HCT116 (cell line): Measurements from ENCODE around the gene HOXB7. TPM values are rescaled to one million over a fixed set of nuclear protein-coding genes. Genes with fewer than 3 reads are reported as not detected.

Experiments used
- ATAC-seq: fragments of 200-7000 bp; cut with Tn5 transposase; 2 replicates; pipeline ENCODE4 v1.9.1; 2020; ENCODE audit warnings: mild to moderate bottlenecking, moderate library complexity
- BruUV-seq: library from RNA; stranded (reverse); fragments of 400-500 nt; replicated peaks from 2 replicates; lab custom pipeline; 2021; lab: Mats Ljungman, UMichigan
- CTCF ChIA-PET: fragments of 300-600 bp; sonication (Branson Sonifier 250); formaldehyde crosslinking; loops from one replicate; lab custom pipeline; 2021; ENCODE audit warnings: antibody characterized with exemption; lab: Charles Lee
- POLR2A ChIA-PET: fragments of 300-600, 350-600 bp; sonication (Branson Sonifier 250); formaldehyde crosslinking; loops from one replicate; lab custom pipeline; 2021; ENCODE audit warnings: antibody characterized with exemption; lab: Charles Lee
- RAD21 ChIA-PET, 2 experiments: fragments of 300-600 bp; sonication (Branson Sonifier 250); formaldehyde crosslinking; loops; one replicate each; lab custom pipeline; 2023; ENCODE audit warnings: low total read pairs in 2 of 2; ENCODE audit not compliant: uncharacterized antibody in 2 of 2, unreplicated experiment in 2 of 2, low non-redundant PET in 1 of 2; lab: Charles Lee
- DNase-seq: peaks from one replicate; pipeline ENCODE4 v3.0.0-alpha.2; 2010; ENCODE audit warnings: low read depth, low spot score
- H2AFZ ChIP-seq: fragments of 200-600 bp; shearing (Covaris generic), sonication (generic); 2 replicates; pipeline ENCODE4 v1.6.1; 2017; ENCODE audit warnings: low read depth, mixed run types, mixed read lengths, antibody characterized with exemption, low read length; ENCODE audit not compliant: poor library complexity, severe bottlenecking
- H3K27ac ChIP-seq: 2 replicates; pipeline ENCODE4 v1.5.1; 2012; ENCODE audit warnings: low read depth, low read length
- H3K27me3 ChIP-seq: fragments of 200-600 bp; sonication (generic); 2 replicates; pipeline ENCODE4 v1.6.1; 2016; ENCODE audit warnings: mixed run types, low read length, mixed read lengths; ENCODE audit not compliant: insufficient read depth
- H3K36me3 ChIP-seq, 2 experiments: fragments of 200-500 bp in 1 of 2; fragments of 200-600 bp in 1 of 2; sonication (Bioruptor generic) in 1 of 2; sonication (generic) in 1 of 2; 2 replicates each; pipeline versions ENCODE4 v1.5.1 to v1.6.1; 2014 to 2016; ENCODE audit warnings: low read length in 2 of 2, inconsistent platforms in 1 of 2, mixed read lengths in 1 of 2, mixed run types in 1 of 2; ENCODE audit not compliant: insufficient read depth in 2 of 2, control insufficient read depth in 1 of 2
- H3K4me1 ChIP-seq, 2 experiments: fragments of 200-600 bp in 1 of 2; sonication (generic) in 1 of 2; 2 replicates each; pipeline versions ENCODE4 v1.5.1 to v1.6.1; 2012 to 2017; ENCODE audit warnings: low read length in 2 of 2, inconsistent platforms in 1 of 2, mild to moderate bottlenecking in 1 of 2, mixed read lengths in 1 of 2, mixed run types in 1 of 2, moderate library complexity in 1 of 2; ENCODE audit not compliant: insufficient read depth in 2 of 2, control insufficient read depth in 1 of 2
- H3K4me2 ChIP-seq: fragments of 200-600 bp; sonication (generic); 2 replicates; pipeline ENCODE4 v1.6.1; 2017; ENCODE audit warnings: mixed run types, low read length, mixed read lengths
- H3K4me3 ChIP-seq, 2 experiments: fragments of 200-600 bp in 1 of 2; sonication (generic) in 1 of 2; replicated peaks in 1 of 2; 2 replicates each; pipeline ENCODE4 v1.5.1; 2011 to 2016; ENCODE audit warnings: low read length in 2 of 2, control low read depth in 1 of 2, low read depth in 1 of 2, mild to moderate bottlenecking in 1 of 2, mixed read lengths in 1 of 2, mixed run types in 1 of 2
- H3K79me2 ChIP-seq: fragments of 200-600 bp; sonication (generic); 2 replicates; pipeline ENCODE4 v1.6.1; 2017; ENCODE audit warnings: mild to moderate bottlenecking, mixed run types, low read length, moderate library complexity, mixed read lengths; ENCODE audit not compliant: insufficient read depth
- H3K9ac ChIP-seq: fragments of 200-600 bp; sonication (generic); 2 replicates; pipeline ENCODE4 v1.6.1; 2016; ENCODE audit warnings: low read length, mixed read lengths
- H3K9me2 ChIP-seq: fragments of 200-600 bp; sonication (generic), shearing (Covaris generic); 2 replicates; pipeline ENCODE4 v1.6.1; 2017; ENCODE audit warnings: mixed run types, mild to moderate bottlenecking, moderate library complexity; ENCODE audit not compliant: insufficient read depth
- H3K9me3 ChIP-seq, 2 experiments: fragments of 200-500 bp in 1 of 2; fragments of 200-600 bp in 1 of 2; sonication (Bioruptor generic) in 1 of 2; sonication (generic) in 1 of 2; 2 replicates each; pipeline ENCODE4 v1.6.1; 2014 to 2017; ENCODE audit warnings: low read length in 2 of 2, mixed read lengths in 2 of 2, inconsistent platforms in 1 of 2, low read depth in 1 of 2, mild to moderate bottlenecking in 1 of 2, mixed run types in 1 of 2, moderate library complexity in 1 of 2; ENCODE audit not compliant: control insufficient read depth in 1 of 2, insufficient read depth in 1 of 2
- H4K20me1 ChIP-seq: fragments of 200-600 bp; sonication (generic), shearing (Covaris generic); 2 replicates; pipeline ENCODE4 v1.6.1; 2017; ENCODE audit warnings: mixed run types, mild to moderate bottlenecking, moderate library complexity; ENCODE audit not compliant: insufficient read depth
- ELF1 ChIP-seq: IDR thresholded peaks from 2 replicates; pipeline ENCODE4 v1.6.1; 2012; ENCODE audit warnings: low read depth, borderline replicate concordance
- EZH2 ChIP-seq: fragments of 200-600 bp; sonication (generic); IDR thresholded peaks from 2 replicates; pipeline ENCODE4 v1.6.1; 2017; ENCODE audit warnings: antibody characterized with exemption, mixed run types
- EZH2phosphoT487 ChIP-seq: fragments of 200-600 bp; IDR thresholded peaks from 2 replicates; pipeline ENCODE4 v1.6.1; 2018; ENCODE audit warnings: antibody characterized with exemption, borderline replicate concordance
- FOSL1 ChIP-seq: IDR thresholded peaks from 2 replicates; pipeline ENCODE4 v1.6.1; 2012; ENCODE audit warnings: low read depth
- POLR2A ChIP-seq: IDR thresholded peaks from 2 replicates; pipeline ENCODE4 v1.7.0; 2011; ENCODE audit warnings: borderline replicate concordance; ENCODE audit not compliant: insufficient read depth, insufficient read length; ENCODE audit errors: extremely low read depth
- POLR2AphosphoS5 ChIP-seq: IDR thresholded peaks from 2 replicates; pipeline ENCODE4 v1.6.1; 2011; ENCODE audit warnings: mild to moderate bottlenecking, low read depth, low read length, moderate library complexity
- RAD21 ChIP-seq: IDR thresholded peaks from 2 replicates; pipeline ENCODE4 v1.6.1; 2012; ENCODE audit warnings: low read depth, mild to moderate bottlenecking
- SP1 ChIP-seq: IDR thresholded peaks from 2 replicates; pipeline ENCODE4 v1.6.1; 2012; ENCODE audit warnings: low read depth
- TCF7L2 ChIP-seq: IDR thresholded peaks from 2 replicates; pipeline ENCODE4 v1.7.0; 2011; ENCODE audit warnings: borderline replicate concordance, inconsistent platforms; ENCODE audit not compliant: insufficient read depth, insufficient read length; ENCODE audit errors: extremely low read depth
- YY1 ChIP-seq: IDR thresholded peaks from 2 replicates; pipeline ENCODE4 v1.6.1; 2011; ENCODE audit warnings: low read length, low read depth, moderate library complexity, mild to moderate bottlenecking; ENCODE audit not compliant: insufficient replicate concordance; ENCODE audit errors: extremely low read depth
- ZNF274 ChIP-seq: fragments of 200-500 bp; sonication (Bioruptor generic); IDR thresholded peaks from 2 replicates; pipeline ENCODE4 v1.6.1; 2014; ENCODE audit warnings: mild to moderate bottlenecking, low read depth, low read length, inconsistent platforms
- intact Hi-C: fragments of 100-400 bp; cut with micrococcal nuclease; formaldehyde crosslinking; loops from 2 replicates; pipeline ENCODE4 v1.10.0; 2022
- total RNA-seq: library from RNA; stranded (reverse); gene quantifications from one replicate; pipeline ENCODE4 v1.2.1, GENCODE V29; 2021; ENCODE audit not compliant: unreplicated experiment
- TF ChIP-seq, protein P1 (sequence below): IDR thresholded peaks from 2 replicates; pipeline ENCODE4 v1.6.1; 2012; ENCODE audit warnings: low read depth
- TF ChIP-seq, protein P2 (sequence below), 3 experiments: fragments of 200-600 bp in 1 of 3; sonication (generic) in 1 of 3; IDR thresholded peaks in 2 of 3; conservative IDR thresholded peaks in 1 of 3; 2 replicates each; pipeline ENCODE4 v1.5.1; 2012 to 2017; ENCODE audit warnings: low read depth in 2 of 3, low read length in 2 of 3, antibody characterized with exemption in 1 of 3, borderline replicate concordance in 1 of 3, control low read depth in 1 of 3, mild to moderate bottlenecking in 1 of 3, mixed read lengths in 1 of 3, mixed run types in 1 of 3, moderate library complexity in 1 of 3; ENCODE audit not compliant: insufficient read depth in 1 of 3
- TF ChIP-seq, protein P3 (sequence below): IDR thresholded peaks from 2 replicates; pipeline ENCODE4 v1.6.1; 2011; ENCODE audit warnings: mild to moderate bottlenecking, low read length, moderate library complexity; ENCODE audit not compliant: insufficient replicate concordance; ENCODE audit errors: extremely low read depth

The HOXB7 gene
- total RNA-seq, 1 experiment from 2014 or later, result 33.6 TPM

DNA sequence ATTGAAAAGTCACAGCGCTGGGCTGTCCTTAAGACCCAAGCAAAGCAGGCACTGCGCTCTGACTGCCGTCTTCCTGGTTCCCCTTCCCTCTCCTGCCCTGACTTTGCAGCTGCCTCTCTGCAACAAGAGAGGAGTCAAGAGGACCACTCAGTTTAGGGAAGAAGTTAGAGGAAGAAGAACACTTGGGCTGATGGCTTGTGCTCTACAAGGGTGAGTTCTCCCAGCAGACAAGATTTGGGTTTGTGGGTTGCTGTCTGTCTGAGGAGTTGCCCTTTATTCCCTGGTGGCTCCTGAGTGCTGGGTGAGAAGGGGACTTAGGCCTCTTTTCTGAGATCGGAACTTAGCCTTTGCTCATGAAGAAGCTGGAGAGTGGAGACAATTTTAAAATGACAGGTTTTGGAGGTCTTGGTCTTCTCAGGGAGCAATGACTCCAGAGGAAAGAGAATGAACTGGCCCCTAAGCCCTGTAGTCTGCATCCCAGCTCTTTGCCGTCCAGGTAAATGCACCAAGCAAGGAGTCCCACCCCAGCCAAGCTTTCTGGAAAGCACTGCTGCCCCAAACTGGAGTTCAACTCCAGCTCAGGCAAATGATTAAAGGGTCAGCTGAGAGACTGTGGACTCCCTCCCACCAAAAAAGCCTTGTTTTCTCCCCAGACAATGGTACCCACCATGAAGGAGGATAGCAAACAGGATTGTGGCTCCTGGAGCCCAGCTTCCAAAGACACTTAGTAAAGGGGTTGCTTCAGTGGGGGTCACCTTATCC, 18.0 kb upstream of the HOXB7 start:
- intact Hi-C loops, result no loop called here

More for the DNA sequence above, 18.0 kb upstream of the HOXB7 start:
- no peak overlapping the region for H3K4me3 ChIP-seq
- H3K79me2 ChIP-seq, result peaks cover 20% of the 10 kb centered on the region
- ChIA-PET POLR2A (interaction anchor here (1.4 kb wide), 1 partner anchor 11 kb away, joined by 3 read pairs; no protein-coding TSS in a partner anchor), RAD21 (no interaction called here), CTCF (interaction anchor here (1.0 to 1.4 kb wide), 4 partner anchors 10 to 497 kb away, joined by 3 to 5 read pairs (median 4); no protein-coding TSS in a partner anchor)
- ATAC-seq (no peak), DNase-seq (no peak)
- no peaks in the 10 kb centered on the region for H3K27me3 ChIP-seq
- no TSS peak for BruUV-seq
- no peaks in the 10 kb centered on the region for H3K9me2 ChIP-seq
- H4K20me1 ChIP-seq, result no peaks in the 10 kb centered on the region
- H3K9ac ChIP-seq, result no peak overlapping the region
- TF ChIP-seq TCF7L2, result no peak
- TF ChIP-seq SP1, result no peak
- TF ChIP-seq, protein P1, sequence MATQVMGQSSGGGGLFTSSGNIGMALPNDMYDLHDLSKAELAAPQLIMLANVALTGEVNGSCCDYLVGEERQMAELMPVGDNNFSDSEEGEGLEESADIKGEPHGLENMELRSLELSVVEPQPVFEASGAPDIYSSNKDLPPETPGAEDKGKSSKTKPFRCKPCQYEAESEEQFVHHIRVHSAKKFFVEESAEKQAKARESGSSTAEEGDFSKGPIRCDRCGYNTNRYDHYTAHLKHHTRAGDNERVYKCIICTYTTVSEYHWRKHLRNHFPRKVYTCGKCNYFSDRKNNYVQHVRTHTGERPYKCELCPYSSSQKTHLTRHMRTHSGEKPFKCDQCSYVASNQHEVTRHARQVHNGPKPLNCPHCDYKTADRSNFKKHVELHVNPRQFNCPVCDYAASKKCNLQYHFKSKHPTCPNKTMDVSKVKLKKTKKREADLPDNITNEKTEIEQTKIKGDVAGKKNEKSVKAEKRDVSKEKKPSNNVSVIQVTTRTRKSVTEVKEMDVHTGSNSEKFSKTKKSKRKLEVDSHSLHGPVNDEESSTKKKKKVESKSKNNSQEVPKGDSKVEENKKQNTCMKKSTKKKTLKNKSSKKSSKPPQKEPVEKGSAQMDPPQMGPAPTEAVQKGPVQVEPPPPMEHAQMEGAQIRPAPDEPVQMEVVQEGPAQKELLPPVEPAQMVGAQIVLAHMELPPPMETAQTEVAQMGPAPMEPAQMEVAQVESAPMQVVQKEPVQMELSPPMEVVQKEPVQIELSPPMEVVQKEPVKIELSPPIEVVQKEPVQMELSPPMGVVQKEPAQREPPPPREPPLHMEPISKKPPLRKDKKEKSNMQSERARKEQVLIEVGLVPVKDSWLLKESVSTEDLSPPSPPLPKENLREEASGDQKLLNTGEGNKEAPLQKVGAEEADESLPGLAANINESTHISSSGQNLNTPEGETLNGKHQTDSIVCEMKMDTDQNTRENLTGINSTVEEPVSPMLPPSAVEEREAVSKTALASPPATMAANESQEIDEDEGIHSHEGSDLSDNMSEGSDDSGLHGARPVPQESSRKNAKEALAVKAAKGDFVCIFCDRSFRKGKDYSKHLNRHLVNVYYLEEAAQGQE, result no peak
- TF ChIP-seq, protein P2, sequence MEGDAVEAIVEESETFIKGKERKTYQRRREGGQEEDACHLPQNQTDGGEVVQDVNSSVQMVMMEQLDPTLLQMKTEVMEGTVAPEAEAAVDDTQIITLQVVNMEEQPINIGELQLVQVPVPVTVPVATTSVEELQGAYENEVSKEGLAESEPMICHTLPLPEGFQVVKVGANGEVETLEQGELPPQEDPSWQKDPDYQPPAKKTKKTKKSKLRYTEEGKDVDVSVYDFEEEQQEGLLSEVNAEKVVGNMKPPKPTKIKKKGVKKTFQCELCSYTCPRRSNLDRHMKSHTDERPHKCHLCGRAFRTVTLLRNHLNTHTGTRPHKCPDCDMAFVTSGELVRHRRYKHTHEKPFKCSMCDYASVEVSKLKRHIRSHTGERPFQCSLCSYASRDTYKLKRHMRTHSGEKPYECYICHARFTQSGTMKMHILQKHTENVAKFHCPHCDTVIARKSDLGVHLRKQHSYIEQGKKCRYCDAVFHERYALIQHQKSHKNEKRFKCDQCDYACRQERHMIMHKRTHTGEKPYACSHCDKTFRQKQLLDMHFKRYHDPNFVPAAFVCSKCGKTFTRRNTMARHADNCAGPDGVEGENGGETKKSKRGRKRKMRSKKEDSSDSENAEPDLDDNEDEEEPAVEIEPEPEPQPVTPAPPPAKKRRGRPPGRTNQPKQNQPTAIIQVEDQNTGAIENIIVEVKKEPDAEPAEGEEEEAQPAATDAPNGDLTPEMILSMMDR (IDR thresholded peaks at IDR 0.05 in 2 of 3, conservative IDR thresholded peaks at IDR 0.05 in 1 of 3; ENCODE audit: borderline replicate concordance in 1 of 3, insufficient read depth in 1 of 3, low read depth in 2 of 3, low read length in 2 of 3), result no peak
- TF ChIP-seq FOSL1, result no peak
- no peak for TF ChIP-seq EZH2phosphoT487
- TF ChIP-seq, protein P3, sequence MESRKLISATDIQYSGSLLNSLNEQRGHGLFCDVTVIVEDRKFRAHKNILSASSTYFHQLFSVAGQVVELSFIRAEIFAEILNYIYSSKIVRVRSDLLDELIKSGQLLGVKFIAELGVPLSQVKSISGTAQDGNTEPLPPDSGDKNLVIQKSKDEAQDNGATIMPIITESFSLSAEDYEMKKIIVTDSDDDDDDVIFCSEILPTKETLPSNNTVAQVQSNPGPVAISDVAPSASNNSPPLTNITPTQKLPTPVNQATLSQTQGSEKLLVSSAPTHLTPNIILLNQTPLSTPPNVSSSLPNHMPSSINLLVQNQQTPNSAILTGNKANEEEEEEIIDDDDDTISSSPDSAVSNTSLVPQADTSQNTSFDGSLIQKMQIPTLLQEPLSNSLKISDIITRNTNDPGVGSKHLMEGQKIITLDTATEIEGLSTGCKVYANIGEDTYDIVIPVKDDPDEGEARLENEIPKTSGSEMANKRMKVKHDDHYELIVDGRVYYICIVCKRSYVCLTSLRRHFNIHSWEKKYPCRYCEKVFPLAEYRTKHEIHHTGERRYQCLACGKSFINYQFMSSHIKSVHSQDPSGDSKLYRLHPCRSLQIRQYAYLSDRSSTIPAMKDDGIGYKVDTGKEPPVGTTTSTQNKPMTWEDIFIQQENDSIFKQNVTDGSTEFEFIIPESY, result no peak
- no peak for TF ChIP-seq EZH2
- TF ChIP-seq ELF1, result no peak
- no peak for TF ChIP-seq RAD21
- TF ChIP-seq POLR2AphosphoS5, result no peak
- no peak for TF ChIP-seq YY1
- no peak for TF ChIP-seq POLR2A
- no peak for TF ChIP-seq ZNF274
- H3K4me2 ChIP-seq, result no peak overlapping the region
- H3K36me3 ChIP-seq, result no peaks in the 10 kb centered on the region; a peak in 1 of 4 replicates
- no peak overlapping the region for H3K27ac ChIP-seq
- H3K9me3 ChIP-seq, result no peaks in the 10 kb centered on the region
- H3K4me1 ChIP-seq, result peaks cover 15 to 27% of the 10 kb centered on the region in 2 experiments
- H2AFZ ChIP-seq, result no peak overlapping the region
